HG02642 (cell line): ENCODE measurements around the gene TTLL8.

Source experiments
- ATAC-seq: cut with Tn5 transposase; IDR thresholded peaks from one replicate; pipeline ENCODE4 v1.9.1; 2021; ENCODE audit warnings: mild to moderate bottlenecking; ENCODE audit not compliant: unreplicated experiment, poor library complexity

The TTLL8 gene

DNA sequence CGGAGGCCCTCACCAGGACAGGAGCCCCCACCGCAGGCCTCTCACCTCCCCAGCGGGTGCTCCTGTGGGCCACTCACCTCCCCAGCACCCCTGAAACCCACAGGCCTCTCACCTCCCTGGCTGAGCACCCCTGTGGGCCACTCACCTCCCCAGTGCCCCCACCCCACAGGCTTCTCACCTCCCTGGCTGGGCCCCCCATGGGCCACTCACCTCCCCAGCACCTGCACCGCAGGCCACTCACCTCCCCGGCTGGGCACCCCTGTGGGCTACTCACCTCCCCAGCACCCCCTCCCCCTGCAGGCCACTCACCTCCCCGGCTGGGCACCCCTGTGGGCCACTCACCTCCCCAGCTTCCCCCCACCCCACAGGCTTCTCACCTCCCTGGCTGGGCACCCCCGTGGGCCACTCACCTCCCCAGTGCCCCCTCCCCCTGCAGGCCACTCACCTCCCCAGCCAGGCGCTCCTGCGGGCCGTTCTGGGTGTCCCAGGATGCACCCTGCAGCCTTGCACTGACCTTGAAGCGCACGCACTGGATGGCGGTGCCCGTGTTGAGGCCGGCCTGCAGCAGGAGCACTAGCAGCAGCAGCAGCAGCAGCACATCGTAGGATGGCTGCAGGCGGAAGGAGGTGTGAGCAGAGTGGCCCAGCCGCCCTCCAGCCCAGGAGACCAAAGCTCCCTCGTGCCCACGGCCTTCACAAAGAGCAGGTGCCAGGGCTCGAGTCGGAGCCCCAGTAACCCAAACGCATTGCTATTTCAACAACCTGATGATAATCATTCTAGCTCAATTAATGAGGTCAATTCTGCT, 5.7 kb upstream of the TTLL8 start:
- ATAC-seq = no peak

- ATAC-seq = no peak
Measured at GRCh38 chr22:50062509-50063135, 4.5 kb upstream of the TTLL8 start.

DNA sequence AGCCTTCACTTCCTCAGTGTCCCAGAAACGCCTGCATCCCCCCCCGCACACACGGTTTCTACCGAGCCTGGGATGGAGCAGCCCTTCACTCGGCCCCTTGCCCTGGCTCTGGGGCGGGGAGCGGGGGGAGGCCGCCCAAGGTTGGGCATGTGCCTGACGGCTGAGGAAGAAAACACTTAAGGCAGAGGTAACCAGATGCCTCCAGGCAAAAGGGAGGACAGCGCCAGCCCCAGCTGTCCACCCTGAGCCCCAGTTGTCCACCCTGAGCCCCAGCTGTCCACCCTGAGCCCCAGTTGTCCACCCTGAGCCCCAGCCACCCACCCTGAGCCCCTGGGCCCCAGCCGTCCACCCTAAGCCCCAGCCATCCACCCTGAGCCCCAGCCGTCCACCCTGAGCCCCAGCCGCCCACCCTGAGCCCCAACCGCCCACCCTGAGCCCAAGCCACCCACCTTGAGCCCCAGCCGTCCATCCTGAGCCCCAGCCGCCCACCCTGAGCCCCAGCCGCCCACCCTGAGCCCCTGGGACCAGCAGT, 3.8 kb upstream of the TTLL8 start:
- ATAC-seq = no peak

- ATAC-seq = no peak
Measured at GRCh38 chr22:50061141-50061823, 3.2 kb upstream of the TTLL8 start.

GRCh38 chr22:50060441-50061140, 2.5 kb upstream of the TTLL8 start:
- no peak for ATAC-seq

GRCh38 chr22:50059881-50060262, 1.8 kb upstream of the TTLL8 start:
- ATAC-seq = no peak

DNA sequence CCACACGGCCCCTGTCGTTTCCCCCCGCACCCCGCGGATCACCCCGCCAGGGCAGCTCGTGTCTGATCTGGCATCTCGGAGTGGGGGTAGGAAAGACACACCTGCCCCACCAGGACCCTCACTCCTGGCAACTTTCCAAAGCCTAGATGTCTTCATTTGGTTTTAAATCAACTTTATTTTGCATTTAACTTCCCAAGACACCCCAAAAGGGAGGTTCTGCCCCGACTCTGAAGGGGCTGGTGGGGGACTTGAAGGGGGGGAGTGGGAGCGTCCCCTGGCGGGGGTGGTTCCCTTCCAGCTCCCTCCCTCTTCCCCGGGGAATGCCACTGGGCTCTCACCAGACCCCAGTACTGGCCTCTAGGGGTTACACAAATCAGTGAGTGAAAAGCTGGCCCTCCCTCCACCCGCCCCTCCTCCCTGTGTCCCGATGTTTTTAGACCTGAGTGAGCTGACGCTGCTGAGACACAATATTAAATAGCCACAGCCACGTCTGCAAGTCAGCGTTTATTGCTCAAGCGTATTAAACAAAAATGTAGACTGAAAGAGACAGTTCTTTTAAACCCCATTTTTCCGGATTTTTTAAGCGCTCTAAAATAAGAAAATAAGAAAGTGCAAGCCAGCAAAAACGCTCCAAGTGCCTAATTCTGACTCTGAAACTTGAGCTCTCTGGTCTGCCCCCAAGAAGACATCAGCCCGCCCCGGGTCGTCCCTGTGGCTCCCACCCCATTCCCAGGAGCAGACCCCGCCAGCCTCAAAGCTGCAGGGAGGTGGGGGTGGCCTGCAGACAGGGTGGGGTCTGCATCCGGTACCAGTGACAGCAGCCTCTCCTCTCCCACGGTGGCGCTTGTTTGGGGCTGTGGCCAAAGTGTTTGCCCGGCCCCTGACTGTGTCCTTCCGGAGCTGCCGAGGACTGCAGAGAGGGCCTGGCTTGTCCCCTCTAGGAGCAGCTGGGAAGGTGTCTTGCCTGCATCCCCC, 1.1 kb upstream of the TTLL8 start:
- no peak for ATAC-seq

DNA sequence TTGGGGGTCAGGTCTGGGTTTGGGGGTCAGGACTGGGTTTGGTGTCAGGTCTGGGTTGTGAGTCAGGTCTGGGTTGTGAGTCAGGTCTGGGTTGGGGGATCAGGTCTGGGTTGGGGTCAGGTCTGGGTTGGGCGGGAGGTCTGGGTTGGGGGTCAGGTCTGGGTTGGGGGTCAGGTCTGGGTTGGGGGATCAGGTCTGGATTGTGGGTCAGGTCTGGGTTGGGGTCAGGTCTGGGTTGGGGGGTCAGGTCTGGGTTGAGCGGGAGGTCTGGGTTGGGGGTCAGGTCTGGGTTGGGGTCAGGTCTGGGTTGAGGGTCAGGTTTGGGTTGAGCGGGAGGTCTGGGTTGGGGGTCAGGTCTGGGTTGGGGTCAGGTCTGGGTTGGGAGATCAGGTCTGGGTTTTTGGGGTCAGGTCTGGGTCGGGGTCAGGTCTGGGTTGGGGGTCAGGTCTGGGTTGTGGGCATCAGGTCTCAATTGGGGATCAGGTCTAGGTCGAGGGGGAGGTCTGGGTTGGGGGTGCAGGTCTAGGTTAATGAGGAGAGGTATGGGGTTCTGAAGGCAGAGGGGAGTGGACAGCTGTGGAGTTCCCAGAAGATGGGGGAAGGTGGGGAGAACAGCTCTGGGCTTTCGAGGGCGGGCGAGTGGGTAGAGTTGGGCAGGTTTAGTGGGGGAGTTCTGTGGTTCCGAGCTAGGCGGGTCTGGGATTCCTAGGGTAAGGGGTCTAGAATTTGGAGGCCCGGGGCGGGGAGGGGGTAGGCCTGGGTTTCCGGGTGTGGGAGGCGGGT, 629 bp downstream of the TTLL8 start:
- no peak for ATAC-seq

DNA sequence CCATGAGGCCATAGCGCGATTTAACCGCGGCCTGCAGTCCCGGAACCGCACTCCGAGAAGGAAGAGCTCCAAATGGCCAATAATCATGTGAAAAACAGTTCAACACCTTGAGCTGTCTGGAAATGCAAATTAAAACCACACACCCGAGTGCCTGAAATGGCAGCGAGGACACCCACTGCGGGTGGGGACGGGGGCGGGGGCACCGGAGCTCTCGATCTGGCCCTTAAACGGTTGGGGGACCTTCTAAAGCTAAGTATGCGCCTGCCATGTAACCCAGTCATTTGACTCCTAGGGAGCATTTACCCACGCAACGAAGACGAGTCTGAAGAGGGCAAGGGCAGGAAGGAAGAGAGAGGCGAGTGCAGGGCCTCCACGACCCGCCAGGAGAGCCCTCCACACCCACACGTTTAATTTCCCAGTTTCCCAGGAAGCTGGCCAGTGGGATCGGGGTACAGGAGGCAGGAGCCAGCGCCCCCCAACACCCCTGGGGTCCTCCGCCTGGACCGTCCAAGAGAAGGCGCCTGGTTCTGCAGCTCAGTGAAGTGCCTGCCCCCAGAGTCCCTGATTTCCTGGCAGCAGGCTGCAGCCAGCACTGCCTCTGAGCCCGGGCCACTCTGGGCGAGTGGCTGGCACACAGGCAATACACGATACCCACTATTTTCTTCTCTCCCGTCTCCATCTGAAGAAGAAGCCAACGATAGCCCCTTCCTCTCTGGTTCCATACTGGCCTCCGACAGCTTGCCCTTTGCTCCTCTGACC, 1.7 kb downstream of the TTLL8 start:
- ATAC-seq = no peak

GRCh38 chr22:50053861-50054260, 4.2 kb downstream of the TTLL8 start:
- no peak for ATAC-seq

DNA sequence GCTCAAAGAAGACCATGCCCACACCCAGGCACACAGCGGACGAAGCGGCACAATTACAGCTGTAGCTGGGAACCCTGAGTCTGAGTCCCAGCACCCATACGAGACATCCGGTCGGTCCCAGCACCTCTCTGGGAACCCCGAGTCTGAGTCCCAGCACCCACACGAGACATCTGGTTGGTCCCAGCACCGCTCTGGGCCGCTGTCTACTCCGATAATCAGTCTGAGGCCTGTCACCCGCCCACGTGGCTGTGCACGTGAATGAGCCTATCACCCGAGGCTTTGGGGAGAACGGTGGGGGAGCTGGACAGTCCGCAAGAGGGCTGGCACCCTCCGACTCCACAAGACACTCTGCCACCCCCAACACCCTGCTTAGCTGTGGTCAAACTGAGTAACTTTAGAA, 6.2 kb downstream of the TTLL8 start:
- no peak for ATAC-seq

DNA sequence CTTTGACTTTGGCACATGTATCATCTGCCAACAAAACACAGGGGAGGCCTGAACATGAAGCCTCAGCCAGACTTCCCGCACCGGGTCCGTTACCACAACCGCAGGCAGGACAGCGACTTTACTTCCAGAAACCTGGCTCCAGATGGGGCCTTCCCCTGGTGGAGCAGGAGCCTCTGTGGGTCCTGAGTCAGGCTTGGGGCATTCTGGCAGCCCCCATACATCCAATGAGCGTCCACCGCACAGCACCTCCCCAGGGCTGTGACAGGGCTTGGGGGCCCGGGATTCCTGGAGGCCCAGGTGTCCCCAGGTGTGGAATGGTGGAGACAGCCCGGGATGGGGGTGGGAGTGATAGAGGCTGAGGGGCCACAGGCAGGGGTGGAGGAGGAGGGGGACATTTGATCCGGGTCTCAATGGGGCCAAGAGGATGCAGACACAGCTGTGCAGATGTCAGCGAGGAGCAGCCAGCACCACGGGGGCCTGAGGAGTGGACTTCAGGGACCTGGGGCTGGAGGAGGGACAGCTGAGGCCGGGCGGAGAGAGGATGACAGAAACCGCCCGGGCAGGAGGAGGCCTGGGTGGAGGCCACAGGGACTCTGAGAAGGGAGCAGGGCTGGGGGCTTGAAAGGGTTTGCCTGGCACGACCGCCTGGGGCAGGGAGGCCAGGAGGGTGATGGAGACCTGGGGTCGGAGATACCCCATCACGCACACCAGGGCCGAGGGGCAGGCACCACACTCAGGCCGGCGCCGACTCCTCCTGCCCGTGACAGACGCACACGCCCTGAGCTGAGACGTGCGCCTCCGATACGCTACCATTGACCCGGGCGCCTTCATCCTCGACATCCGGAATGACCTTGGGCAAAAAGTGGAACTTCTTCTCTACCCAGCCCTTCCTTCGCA, 8.6 kb downstream of the TTLL8 start:
- ATAC-seq = no peak

DNA sequence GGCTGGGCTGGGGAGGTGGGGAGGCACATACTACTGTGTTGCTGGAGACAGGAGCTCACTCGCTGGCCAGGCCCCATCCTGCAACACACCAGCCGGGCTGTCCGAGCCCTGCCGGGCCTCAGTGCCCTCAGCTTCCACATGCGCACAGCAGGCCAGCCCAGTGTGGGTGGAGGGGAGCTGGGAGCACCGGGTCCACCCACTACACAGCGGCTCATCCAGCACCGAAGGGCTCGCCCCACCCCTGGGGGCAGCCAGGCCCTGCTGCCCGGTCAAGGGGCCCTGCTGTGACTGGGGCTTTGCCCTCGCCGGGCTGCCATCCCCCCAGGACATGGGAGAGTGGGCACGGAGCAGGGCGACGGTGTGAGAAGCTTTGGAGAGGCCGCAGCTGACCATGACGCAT, 9.3 kb downstream of the TTLL8 start:
- ATAC-seq = no peak

DNA sequence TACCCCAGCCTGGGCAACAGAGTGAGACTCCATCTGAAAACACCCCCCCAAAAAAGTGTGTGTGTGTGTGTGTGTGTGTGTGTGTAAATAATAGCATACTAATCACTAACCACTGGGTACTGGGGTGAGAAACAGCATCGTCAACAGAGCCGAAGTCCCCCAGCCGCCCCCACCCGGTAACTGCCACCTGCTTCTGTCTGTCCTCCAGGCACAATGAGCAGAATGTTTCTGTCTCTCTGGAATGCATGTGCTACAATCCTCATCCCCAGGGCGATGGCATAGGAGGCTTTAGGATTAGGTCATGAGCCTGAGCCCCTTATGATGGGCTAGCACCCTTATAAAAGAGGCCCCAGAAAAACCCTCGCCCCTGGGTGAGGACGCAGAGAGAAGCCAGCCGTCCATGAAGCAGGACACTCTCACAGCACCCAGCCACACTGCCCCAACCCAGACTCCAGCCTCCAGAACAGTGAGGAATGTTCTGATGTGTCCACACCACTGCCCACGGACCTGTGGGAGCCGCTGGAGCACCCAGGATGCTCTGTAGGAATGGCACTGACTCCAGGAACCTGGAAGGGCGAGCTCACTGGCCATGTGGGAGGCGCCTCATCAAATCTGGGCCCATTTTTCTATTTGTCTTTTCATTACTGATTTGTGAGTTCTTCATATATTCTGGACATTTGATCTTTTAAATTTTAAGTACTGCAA, 9.9 kb downstream of the TTLL8 start:
- ATAC-seq = no peak

GRCh38 chr22:50047346-50047745, 10.8 kb downstream of the TTLL8 start:
- ATAC-seq = no peak

DNA sequence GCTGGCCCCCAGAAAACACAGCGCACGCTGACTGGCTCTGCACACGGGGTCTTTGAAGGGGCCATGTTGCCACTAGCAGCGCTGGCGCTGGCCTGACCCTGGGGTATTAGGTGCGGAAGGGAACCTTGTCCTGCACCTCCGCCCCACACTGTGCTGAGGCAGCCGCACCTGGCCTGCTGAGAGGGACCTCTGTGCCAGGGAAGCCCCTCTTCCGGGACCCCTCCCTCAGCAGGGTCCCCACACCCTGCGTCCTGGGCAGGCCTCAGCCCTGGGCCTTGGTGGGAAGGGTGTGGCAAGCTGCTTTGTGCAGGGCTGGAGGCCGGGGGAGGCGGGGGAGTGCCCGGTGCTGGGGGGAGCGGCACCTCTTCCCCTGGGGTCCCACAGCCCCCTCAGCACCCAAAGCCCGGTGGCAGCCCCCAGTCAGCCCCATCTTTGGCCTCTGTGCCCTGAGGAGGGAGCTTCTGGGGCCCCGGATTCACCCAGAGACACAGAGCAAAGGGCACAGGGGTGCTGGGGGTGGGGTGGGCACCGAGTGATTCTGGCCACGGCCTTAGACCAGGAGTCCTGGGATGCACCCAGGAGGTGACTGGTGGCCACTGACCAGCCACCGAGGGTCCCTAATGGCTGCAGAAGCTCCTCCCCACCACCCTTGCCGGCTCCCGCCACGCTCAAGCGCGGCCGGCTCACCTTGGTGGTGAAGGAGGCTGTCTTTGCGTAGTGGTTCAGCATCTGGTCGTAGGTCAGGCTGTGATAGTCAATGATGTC, 11.4 kb downstream of the TTLL8 start:
- ATAC-seq = no peak
